ENCODE measurements around the gene IQSEC1.
A peak's percentile ranks its signal among the peaks of the same experiment; 100 is the strongest.

Gene IQSEC1

DNA sequence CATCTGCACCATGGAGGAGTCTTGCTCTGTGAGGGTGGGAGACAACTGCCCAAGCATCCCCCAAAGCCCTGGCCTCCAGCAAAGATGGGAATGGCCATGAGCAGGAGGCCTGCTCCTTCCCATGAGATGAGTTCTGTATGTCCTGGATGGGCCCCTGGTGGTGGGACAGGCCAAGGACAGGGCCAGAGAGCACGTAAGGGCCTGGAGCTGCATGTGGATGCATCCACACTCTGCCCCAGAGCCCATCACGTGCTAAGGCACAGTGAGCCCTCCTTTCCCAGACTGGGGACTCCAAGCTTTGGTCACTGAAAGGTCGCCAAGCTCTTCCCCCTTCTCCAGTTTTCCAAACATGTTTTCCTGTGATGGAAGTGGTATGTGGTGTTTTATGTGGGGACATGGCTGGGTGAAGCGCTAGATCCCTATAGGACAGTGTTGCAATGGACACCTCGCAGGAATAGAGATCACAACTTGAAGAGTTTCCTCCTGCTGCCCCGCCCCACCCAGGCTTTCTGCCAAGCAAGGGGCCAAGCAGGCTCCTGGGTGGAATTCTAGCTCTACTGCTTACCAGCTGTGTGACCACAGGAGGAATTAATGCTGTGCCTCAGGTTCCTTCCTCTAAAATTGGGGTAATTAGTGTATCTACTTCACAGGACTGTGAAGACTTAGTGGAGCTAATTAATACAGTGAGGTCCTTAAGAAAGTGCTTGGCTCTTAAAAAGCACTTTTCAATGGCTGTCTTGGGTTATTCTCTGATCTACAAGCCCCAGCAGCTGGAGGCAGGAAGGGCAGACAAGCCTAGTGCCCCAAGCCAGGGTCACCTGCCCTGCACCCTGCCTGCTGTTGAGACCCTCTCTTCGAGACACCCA is 125.5 kb downstream of the IQSEC1 start:
- DNase-seq: peak; percentile 25

DNA sequence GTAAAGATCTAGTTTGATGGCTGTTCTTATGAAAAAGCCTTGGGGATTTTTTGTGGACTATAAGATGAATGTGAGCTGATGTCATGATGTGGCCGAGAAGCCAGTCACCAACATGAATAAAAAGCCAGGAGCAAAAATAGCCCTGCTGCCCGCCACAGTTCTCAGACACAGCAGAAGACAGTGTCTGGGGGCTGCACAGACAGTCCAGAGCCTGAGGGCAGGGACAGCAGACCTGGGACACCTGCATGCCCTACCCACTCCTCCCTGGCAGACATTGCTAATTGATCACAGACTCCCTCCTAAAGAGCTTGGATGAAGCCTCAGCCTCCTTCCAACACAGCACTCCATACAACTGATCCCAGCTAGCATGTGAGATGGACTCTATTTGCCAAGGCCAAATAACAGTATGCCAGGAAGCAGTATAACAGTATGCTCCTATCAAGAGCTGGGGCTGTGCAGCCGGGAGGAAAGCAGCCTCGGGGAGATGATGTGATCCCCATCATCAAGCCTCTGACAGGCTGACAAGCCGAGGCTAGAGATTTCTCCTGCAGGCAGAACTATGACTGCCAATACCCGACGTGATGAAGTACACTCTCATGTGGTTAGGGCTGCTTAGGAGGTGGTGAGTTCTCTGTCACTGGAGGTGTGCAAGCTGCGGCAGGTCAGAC is 126.4 kb downstream of the IQSEC1 start:
- DNase-seq: no peak

DNA sequence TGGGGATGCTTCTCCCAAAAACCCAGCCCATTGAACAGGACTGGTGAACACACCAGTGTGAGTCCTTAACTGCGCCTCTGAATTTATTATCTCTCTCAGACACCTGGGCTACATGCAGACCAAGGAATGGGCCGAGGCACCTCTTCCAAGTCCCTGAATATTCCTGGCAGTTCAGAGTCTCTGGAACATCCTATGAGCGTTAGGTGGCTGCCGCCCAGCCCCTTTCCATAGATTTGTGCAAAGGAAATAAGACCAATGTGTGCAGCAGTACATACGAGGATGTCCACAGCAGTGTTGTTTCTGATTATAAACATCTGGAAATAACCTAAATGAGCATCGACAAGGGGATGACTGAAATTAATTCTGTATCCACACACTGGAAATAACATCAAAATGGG is 127.0 kb downstream of the IQSEC1 start:
- DNase-seq: no peak

- no peak for DNase-seq
Observed at GRCh38 chr3:12944849-12945248, 128.4 kb downstream of the IQSEC1 start.

DNA sequence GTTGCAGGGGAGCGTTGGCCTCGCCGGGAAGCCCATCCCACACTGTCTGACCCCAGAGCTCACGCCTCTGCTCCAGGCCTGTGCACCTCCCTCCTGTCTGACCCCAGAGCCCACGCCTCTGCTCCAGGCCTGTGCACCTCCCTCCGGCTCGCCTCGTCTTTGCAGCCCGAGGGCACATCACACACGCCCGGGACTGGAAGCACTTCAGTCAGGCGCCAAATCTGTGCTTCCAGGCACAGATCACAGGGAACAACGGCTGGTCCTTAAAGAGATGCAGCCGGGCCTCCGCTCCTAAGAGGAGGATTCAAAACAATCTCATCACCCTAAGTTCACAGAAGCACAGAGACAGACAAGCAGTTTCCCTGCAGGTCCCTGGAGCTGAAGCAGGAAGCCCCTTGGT is 128.8 kb downstream of the IQSEC1 start:
- no peak for DNase-seq

DNA sequence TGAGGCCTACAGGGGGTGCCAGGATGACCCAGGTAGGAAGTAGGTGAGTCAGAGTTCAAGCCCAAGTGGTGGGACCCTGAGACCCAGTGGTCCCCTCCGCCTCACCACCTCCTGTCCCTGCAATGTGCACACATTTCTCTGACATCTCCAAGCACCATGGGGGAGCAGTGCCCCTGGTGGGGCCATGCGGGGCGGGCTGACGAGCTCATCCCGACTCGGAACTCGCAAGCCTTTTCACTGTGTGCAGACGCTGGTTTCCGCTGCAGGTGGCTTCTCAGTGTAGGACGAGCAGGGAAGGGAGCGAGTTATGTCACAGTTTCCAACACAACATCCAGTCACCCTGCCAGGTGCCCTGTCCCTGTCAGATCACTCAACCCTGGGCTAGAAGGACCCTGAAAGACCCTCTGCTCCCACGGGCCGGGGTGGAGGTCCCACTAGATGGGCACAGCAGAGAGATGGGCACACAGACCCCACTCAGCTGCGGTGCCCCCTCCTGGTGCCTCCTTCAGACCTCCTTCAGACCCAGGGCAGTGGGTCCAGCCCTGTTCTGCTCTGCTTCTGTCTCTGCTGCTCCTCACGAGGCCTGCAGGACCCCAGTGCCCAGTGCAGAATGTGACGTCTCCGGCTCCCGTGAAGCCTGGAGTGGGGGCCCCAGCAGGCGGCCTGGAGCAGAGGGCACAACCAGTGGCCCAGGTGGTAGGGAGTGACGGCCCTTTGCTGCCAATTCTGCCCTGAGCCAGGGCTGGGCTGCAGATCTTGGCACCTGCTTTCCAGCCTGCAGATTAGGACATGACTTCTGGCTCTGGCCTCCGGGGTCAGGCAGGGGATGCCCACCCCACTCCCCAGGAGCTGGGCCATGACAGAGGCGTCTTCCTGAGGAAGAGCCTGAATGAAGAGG is 129.9 kb downstream of the IQSEC1 start:
- no peak for DNase-seq

DNA sequence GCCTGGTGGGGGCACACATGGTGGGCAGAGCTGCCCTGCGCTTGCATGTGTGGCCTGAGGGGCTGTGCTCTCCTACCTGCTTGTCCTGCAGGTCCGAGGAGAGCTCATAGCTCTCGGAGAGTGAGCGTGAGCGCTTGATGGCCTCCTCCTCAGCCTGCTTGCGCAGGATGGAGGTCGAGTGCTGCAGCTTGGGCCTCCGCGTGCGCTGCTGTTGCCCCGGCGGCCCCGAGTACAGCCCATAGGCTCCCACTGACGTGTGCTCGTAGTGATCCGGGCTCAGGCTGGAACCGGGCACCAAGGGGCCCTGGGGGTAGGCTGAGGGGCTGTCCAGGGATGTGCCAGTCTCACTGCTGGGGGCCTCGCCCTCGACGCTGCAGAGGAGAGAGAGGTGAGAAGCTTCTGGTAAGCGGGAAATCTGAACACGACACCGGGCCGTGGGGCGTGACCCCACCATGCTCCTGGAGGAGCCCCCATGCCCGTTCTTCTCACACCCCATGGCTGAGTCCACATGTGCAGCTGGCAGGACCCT is 131.7 kb downstream of the IQSEC1 start:
- no peak for DNase-seq

DNA sequence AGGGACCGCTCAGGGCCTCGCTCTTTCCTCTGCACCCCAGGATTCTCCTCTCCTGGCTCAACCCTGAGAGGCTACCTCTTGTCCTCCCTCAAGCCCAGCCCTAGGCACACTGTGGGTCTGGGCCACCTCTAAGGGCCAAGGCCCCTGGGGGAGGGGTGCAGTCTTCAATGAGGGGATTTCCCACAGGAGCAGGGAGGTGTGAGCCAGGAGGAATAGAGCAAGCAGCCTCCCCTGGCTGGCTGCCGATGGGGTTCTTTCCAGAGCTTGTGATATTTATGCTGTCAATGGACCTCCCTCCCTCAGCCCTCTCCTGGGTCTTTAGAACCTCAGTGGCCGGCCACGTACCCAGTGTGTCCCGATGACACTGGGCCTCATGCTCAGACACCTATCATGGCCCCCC is 132.4 kb downstream of the IQSEC1 start:
- no peak for DNase-seq

- DNase-seq: no peak
Observed at GRCh38 chr3:12939137-12939536, 134.1 kb downstream of the IQSEC1 start.

DNA sequence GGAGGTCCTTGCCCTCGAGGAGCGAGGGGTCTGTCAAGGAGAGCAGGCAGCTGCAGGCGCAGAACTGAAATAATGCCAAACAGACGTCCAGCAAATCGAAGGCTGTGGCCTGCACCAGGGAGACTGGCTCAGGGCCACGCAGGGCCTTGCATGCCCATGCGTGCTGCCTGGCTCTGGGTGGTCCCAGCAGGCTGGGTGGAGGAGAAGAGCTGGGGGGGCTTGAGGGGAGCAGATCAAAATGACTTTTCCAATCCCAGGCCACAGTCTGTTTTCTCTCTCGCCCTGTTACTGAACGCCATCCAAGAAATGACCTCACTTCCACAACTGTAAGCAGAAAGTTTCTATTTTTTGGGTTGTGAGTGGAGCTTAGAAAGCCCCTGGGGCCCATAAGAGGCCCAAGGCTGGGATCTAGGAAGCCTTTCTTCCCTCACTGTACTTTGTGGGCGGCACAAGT is 134.9 kb downstream of the IQSEC1 start:
- DNase-seq: no peak

DNA sequence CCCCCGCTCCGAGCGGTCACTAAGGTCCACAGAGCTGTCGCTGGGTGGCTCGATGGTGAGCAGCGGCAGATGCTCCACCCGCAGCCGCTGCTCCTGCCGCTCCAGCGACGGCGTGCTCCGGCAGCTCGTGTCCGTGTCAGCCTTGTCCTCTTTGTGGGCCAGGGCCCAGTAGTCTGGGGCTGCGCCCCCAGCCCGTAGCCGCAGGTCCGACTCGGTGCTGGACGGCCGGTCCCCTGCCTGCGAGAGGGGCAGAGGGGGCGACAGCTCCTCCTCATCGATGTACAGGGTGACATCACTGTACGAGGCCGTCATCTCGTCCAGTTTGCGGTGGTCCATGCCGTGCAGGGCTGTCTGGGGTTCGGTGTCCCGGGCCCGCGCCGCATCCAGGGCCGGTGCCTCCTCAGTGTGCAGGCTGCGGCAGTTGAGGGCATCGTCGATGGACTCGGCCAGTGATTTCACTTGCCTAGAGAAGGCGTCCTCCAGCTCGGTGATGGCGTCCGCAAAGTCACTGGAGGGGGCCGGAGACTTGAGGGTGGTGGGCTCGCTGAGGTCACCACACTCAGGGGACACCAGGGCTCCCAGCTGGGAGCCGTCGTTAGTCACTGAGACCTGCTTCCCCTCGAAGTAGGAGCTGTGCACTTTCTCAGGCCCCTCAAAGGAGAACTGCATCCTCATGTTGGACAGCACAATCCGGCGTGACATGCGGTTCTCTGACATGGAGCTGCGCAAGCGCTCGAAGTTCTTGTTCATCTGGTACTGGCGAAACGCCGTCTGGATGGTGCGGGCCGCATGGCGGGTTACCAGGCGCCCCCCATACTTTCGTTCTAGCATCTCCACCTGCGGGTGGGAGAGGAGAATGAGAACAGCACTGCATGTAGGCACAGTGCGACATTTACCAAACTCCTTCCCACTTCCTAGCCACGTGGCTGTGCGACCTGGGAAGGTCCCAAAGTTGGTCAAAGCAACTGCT is 137.1 kb downstream of the IQSEC1 start:
- no peak for DNase-seq

- no peak for DNase-seq
Observed at GRCh38 chr3:12935023-12935860, 138.0 kb downstream of the IQSEC1 start.

DNA sequence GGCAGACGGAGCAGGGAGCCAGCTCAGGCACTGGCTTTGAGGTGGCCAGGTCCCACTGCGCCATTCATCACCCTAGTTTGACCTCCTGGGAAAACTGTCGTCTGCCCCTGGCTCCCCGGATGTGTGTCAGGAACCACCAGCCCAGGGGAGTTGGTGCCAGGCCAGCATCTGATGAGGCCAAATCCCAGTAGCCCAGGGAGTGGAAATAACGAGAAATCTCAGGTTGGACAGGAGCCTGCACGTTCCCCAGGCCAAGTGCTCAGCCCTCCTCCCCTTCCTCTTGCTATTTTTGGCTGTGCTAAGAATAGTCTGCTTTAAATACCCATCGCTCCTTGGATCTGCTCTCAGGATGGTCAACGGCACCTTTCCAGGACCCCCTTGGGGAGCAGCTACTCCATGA is 138.8 kb downstream of the IQSEC1 start:
- DNase-seq: no peak

DNA sequence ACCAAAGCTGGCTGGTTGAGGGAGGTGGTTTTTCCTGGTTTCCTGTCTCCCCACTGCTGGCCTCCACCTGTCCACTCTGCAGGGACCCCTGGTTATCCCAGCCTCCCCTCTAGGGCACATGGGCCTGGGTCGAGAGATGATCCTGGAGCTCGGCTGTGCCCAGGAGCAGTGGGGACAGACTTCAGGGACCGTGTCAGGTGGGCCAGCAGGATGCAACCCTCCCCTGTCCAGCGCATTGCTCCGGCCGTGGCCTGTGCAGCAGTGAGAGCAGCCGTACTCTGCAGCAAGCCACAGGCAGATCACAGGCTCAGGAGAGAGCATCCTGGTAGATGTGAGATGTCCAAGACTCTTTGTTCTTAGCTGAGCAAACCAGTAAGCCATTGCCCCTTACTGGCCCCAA is 139.3 kb downstream of the IQSEC1 start:
- DNase-seq: no peak

GRCh38 chr3:12932754-12933153 is 140.5 kb downstream of the IQSEC1 start:
- DNase-seq: no peak

DNA sequence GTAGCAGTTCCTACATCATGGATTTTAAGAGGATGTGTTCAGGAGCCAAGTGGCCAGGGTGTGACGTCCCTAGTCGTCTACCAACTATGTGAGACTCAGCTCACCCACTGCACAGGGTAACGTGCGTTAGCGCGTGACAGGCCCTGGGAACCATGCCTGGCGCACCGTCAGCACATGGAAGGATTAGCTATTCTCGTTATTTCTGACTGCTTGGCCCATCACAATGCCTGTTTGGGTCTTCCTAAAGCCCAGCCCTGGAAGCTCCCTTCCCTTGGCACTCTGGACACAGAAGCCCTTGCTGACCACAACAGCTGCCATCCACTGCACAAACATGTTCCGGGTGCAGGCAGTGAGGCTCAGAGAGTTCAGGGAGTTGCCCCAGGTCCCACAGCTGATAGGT is 140.9 kb downstream of the IQSEC1 start:
- no peak for DNase-seq

- no peak for DNase-seq
Observed at GRCh38 chr3:12931273-12931905, 141.8 kb downstream of the IQSEC1 start.

DNA sequence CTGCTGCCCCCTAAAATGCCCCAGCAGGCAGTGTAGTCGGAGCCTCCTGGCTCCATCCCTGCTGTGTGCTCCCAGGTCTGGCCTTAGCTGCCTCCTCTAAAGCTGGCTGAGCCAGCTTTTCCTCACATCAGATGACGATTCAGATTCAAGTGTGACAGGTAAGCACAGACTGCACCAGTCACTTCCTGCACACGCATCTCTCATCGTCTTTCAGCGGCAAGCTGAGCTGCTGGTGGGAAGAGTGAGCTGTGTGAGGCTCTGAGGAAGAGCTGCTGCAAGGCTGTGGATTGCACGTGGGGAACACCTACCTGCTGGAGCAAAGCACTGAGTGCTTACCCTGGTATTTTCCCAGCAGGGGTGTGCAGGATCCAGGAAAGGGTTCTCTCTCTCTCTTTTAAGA is 143.4 kb downstream of the IQSEC1 start:
- DNase-seq: no peak

DNA sequence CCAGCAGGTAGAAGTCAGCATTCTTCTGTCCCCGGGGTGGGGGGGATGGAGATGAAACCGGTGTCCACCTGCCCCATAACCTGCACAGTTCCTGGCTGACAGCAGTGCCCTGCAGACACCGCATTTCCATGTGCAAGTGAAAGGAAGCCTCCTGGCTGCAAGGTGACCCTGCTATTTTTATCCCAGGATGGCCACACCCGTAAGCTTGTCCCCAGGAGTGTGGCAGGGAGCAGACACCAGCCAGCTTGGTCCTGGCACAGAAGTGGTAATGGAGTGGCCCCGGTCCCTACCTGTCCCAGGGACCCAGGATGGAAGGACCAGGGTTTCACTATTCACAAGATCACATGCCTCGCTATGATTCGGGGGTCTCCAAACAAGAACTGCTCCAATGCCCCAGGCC is 146.6 kb downstream of the IQSEC1 start:
- DNase-seq: no peak

GRCh38 chr3:12925648-12926047 is 147.6 kb downstream of the IQSEC1 start:
- DNase-seq: no peak

All from amniotic stem cell (primary cell).